Adipocyte (in vitro differentiated cells): Measurements from ENCODE around the gene ATP1A3.

Source experiments
- DNase-seq: peaks from one replicate; pipeline ENCODE4 v3.0.0-alpha.2; 2015; ENCODE audit warnings: low read depth
- H3K27me3 ChIP-seq: replicated peaks from 2 replicates; pipeline ENCODE4 v1.7.0; 2013; ENCODE audit warnings: mild to moderate bottlenecking, low read length, moderate library complexity; ENCODE audit not compliant: control insufficient read depth, insufficient read depth
- H3K36me3 ChIP-seq: 2 replicates; pipeline ENCODE4 v1.7.0; 2013; ENCODE audit warnings: low read length, mild to moderate bottlenecking, moderate library complexity; ENCODE audit not compliant: control insufficient read depth, insufficient read depth, severe bottlenecking
- H3K4me1 ChIP-seq: 2 replicates; pipeline ENCODE4 v1.7.0; 2013; ENCODE audit warnings: mild to moderate bottlenecking, low read length, moderate library complexity; ENCODE audit not compliant: control insufficient read depth, insufficient read depth
- H3K4me3 ChIP-seq: 2 replicates; pipeline ENCODE4 v1.7.0; 2013; ENCODE audit warnings: mild to moderate bottlenecking, low read length, moderate library complexity
- H3K9ac ChIP-seq: 2 replicates; pipeline ENCODE4 v1.7.0; 2013; ENCODE audit warnings: mild to moderate bottlenecking, low read length, moderate library complexity
- H3K9me3 ChIP-seq: 2 replicates; pipeline ENCODE4 v1.7.0; 2013; ENCODE audit warnings: mild to moderate bottlenecking, low read length, moderate library complexity; ENCODE audit not compliant: control insufficient read depth

ATP1A3 gene

GRCh38 chr19:41924151-41925145, 69.6 kb downstream of the ATP1A3 start:
- no peaks in the 10 kb centered on the region for H3K9me3 ChIP-seq
- DNase-seq = no peak

GRCh38 chr19:41923045-41923788, 70.8 kb downstream of the ATP1A3 start:
- no peak for DNase-seq
- H3K4me3 ChIP-seq = no peak overlapping the region
- H3K36me3 ChIP-seq = no peaks in the 10 kb centered on the region
- H3K4me1 ChIP-seq = no peaks in the 10 kb centered on the region
- no peaks in the 10 kb centered on the region for H3K9me3 ChIP-seq
- peaks cover 61% of the 10 kb centered on the region for H3K27me3 ChIP-seq
- H3K9ac ChIP-seq = no peak overlapping the region

More at GRCh38 chr19:41924151-41925145, 69.6 kb downstream of the ATP1A3 start:
- Histone ChIP-seq H3K4me3 (no peak overlapping the region), H3K27me3 (peaks cover 56% of the 10 kb centered on the region), H3K4me1 (no peaks in the 10 kb centered on the region), H3K9ac (no peak overlapping the region), H3K36me3 (no peaks in the 10 kb centered on the region)

DNA sequence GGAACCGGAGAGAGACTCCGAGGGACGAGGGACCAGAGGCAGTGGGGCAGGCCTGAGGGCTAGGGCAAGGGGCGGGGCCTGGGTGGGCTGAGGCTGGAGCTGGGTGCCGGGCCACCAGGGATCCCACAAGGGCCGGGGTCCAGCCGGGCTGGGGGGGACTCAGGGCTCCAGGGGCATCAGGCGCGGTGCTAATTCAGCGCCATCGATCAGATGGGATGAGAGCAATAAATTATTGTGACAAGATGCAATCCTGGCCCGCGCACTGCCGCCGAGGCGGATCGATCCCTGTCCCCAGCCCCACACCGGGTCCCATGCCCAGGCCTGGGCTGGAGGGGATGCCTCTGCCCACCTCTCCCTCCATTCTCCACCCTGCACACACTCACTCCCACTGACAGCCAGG, 71.4 kb downstream of the ATP1A3 start:
- Histone ChIP-seq H3K27me3 (peaks cover 67% of the 10 kb centered on the region), H3K36me3 (no peaks in the 10 kb centered on the region), H3K4me1 (no peaks in the 10 kb centered on the region), H3K9me3 (no peaks in the 10 kb centered on the region), H3K9ac (no peak overlapping the region), H3K4me3 (no peak overlapping the region)
- no peak for DNase-seq

DNA sequence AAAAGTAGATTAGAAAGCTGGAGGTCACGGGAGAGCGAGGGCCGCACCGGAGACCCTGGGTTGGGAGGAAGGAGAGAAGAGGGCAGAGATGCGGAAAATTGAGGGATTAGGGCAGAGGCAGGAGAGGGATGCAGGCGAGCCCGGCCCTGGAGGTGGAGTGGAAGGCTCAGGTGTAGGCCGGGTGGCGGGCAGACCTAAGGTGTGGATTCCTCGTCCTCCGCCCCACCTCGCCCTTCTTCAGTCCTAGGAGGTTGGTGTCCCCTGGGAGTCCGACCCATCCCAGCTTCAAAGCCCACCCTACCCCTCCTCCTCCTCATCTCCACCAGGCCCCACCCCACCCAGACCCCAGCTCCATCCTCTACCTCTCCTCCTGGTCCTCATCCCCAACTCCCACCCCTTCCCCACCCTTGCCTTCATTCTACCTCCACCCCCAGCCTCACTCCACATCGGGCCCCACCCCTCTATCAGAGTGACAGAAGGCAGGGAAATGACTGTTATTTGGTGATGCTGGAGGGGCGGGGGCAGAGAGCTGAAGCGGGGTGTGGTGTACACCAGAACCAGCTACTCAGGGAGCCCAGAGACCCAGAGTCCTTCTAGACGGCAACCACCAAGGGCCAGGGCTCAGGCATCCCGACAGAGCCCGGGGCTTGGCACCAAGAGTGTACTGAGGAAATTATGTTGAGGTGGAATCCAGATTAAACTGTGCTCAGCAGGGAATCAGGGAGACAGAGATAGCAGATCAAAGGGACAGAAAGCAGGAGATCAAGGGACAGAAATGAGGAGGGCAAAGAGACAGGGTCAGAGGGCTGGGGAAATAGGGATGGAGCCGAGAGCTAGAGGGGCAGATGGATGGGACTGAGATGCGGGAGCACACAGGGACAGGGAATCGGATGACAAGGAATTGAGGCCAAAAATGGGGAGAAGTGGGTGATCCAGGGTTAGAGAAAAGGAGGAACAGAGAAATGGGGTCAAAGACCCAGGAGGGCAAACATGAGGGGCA, 72.2 kb downstream of the ATP1A3 start:
- H3K4me1 ChIP-seq = no peaks in the 10 kb centered on the region
- H3K27me3 ChIP-seq = peaks cover 65% of the 10 kb centered on the region
- no peaks in the 10 kb centered on the region for H3K36me3 ChIP-seq
- H3K9me3 ChIP-seq = no peaks in the 10 kb centered on the region
- no peak overlapping the region for H3K4me3 ChIP-seq
- no peak overlapping the region for H3K9ac ChIP-seq
- DNase-seq = no peak

- no peak for DNase-seq
- Histone ChIP-seq H3K9ac (no peak overlapping the region), H3K36me3 (no peaks in the 10 kb centered on the region), H3K4me1 (no peaks in the 10 kb centered on the region), H3K27me3 (peaks cover 67% of the 10 kb centered on the region), H3K9me3 (no peaks in the 10 kb centered on the region), H3K4me3 (no peak overlapping the region)
These were observed 73.0 kb downstream of the ATP1A3 start for GRCh38 chr19:41920882-41921576.

DNA sequence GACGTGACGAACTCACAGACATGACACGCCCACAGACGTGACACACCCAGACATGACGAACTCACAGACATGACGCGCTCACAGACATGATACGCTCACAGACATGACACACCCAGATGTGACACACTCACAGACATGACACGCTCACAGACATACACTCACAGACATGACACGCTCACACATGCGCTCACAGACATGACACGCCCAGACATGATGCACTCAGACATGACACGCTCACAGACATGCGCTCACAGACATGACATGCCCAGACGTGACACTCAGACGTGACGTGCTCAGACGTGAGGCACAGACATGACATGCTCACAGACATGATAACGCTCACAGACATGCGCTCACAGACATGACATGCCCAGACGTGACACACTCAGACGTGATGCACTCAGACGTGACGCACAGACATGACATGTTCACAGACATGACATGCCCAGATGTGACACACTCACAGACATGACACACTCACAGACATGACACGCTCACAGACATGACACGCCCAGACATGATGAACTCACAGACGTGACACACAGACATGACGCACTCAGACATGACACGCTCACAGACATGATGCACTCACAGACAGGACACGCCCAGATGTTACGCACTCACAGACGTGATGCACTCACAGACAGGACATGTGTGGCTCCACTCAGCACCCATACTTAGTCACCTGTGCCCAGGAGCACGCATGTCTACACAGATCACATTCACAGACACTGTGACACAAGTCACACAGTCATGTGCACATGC, 73.9 kb downstream of the ATP1A3 start:
- Histone ChIP-seq H3K9ac (no peak overlapping the region), H3K36me3 (no peaks in the 10 kb centered on the region), H3K4me1 (no peaks in the 10 kb centered on the region), H3K4me3 (no peak overlapping the region), H3K27me3 (peaks cover 65% of the 10 kb centered on the region), H3K9me3 (no peaks in the 10 kb centered on the region)
- no peak for DNase-seq

- peaks cover 61% of the 10 kb centered on the region for H3K27me3 ChIP-seq
These were observed 75.3 kb downstream of the ATP1A3 start for GRCh38 chr19:41918653-41919244.

GRCh38 chr19:41918095-41918494, 75.9 kb downstream of the ATP1A3 start:
- no peak overlapping the region for H3K4me3 ChIP-seq
- no peak for DNase-seq
- peaks cover 61% of the 10 kb centered on the region for H3K27me3 ChIP-seq
- H3K9ac ChIP-seq = no peak overlapping the region
- no peaks in the 10 kb centered on the region for H3K9me3 ChIP-seq
- no peaks in the 10 kb centered on the region for H3K36me3 ChIP-seq
- no peaks in the 10 kb centered on the region for H3K4me1 ChIP-seq

More at GRCh38 chr19:41918653-41919244, 75.3 kb downstream of the ATP1A3 start:
- Histone ChIP-seq H3K36me3 (no peaks in the 10 kb centered on the region), H3K4me3 (no peak overlapping the region), H3K9ac (no peak overlapping the region), H3K4me1 (no peaks in the 10 kb centered on the region), H3K9me3 (no peaks in the 10 kb centered on the region)
- DNase-seq = no peak

GRCh38 chr19:41917676-41918075, 76.4 kb downstream of the ATP1A3 start:
- H3K4me1 ChIP-seq = no peaks in the 10 kb centered on the region
- no peak overlapping the region for H3K4me3 ChIP-seq
- no peaks in the 10 kb centered on the region for H3K9me3 ChIP-seq
- H3K36me3 ChIP-seq = no peaks in the 10 kb centered on the region
- no peak overlapping the region for H3K9ac ChIP-seq
- no peak for DNase-seq
- peaks cover 57% of the 10 kb centered on the region for H3K27me3 ChIP-seq
